ENCODE measurements around the gene PLEKHA1. TPM values are rescaled to one million over a fixed set of nuclear protein-coding genes. Genes with fewer than 3 reads are reported as not detected.

PLEKHA1 gene
- total RNA-seq: 1 to 10 TPM; 7.0 to 8.7 TPM

GRCh38 chr10:122374237-122374858, at the start of gene PLEKHA1:
TSS of gene PLEKHA1 (plus strand) at chr10:122374708. CDS start at chr10:122393201, 18,493 bp downstream.
- H3K9me3 Mint-ChIP-seq: no peaks in the 10 kb centered on the region
- H3K36me3 Mint-ChIP-seq: peaks cover under 1 to 5% of the 10 kb centered on the region in 2 donors
- ATAC-seq (peak; percentile 85 to 90), DNase-seq (ENCODE audit: low spot score in 2 of 2) (peak; percentile 91 to 93)
- peak within 1 kb of the TSS; percentile 91 to 98 for H3K27ac Mint-ChIP-seq

GRCh38 chr10:122325235-122325634, 49.3 kb upstream of the PLEKHA1 start:
- DNase-seq (ENCODE audit: low spot score in 2 of 2) (no peak), ATAC-seq (no peak)
- Mint-ChIP-seq H3K9me3 (peaks cover 0 to 5% of the 10 kb centered on the region in 2 donors), H3K27ac (no peak overlapping the region), H3K36me3 (peaks cover 0 to 7% of the 10 kb centered on the region in 2 donors)

DNA sequence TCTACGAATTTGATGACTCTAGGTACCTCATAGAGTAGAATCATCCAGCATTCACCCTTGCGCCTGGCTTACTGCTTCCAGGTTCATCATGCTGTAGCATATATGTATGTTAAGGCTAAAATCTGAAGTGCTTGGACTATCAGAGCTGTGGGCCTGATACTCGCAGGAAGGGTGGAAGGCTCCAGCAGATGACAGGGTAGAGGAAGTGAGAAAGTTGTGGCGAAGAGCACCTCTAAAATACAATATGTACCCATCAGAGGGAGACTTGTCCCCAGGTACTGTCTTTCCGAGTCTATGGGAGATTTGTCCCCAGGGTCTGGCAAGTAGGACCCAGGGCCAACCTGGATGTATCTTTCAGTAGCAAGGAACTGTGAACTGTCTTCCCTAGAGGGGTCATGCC, 48.1 kb upstream of the PLEKHA1 start:
- peaks cover 0 to 5% of the 10 kb centered on the region in 2 donors for H3K9me3 Mint-ChIP-seq
- H3K27ac Mint-ChIP-seq: no peak overlapping the region
- ATAC-seq (no peak), DNase-seq (ENCODE audit: low spot score in 2 of 2) (no peak)
- peaks cover 0 to 3% of the 10 kb centered on the region in 2 donors for H3K36me3 Mint-ChIP-seq

DNA sequence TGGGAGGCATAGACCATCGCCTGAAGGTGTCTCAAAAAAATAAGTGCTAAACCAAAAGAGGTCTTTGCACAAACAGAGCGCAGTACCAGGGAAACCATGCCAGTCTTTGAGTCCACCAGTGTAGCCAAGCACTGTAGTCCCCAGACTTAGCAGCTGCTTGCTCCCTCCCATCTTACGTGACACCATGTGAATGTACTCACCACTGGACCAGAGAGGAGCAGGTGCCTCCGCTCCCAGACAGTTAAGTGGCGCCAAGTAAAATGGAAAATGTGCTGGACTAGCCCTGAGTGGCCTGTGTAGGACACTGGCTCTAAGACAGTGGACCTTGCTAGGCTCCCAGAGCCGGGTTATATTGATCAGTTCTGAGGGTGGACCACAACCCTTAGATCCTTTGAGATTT, 47.7 kb upstream of the PLEKHA1 start:
- ATAC-seq: no peak
- Mint-ChIP-seq H3K9me3 (peaks cover 0 to 5% of the 10 kb centered on the region in 2 donors), H3K36me3 (no peaks in the 10 kb centered on the region), H3K27ac (no peak overlapping the region)
- no peak for DNase-seq (ENCODE audit: low spot score in 2 of 2)

- H3K27ac Mint-ChIP-seq: no peak overlapping the region
- DNase-seq (ENCODE audit: low spot score in 2 of 2) (no peak), ATAC-seq (no peak)
- H3K36me3 Mint-ChIP-seq: no peaks in the 10 kb centered on the region
- H3K9me3 Mint-ChIP-seq: peaks cover 0 to 5% of the 10 kb centered on the region in 2 donors
Observed at GRCh38 chr10:122327237-122328206, 47.0 kb upstream of the PLEKHA1 start.

- DNase-seq (ENCODE audit: low spot score in 2 of 2) (no peak), ATAC-seq (no peak)
- Mint-ChIP-seq H3K36me3 (no peaks in the 10 kb centered on the region), H3K27ac (no peak overlapping the region), H3K9me3 (peaks cover 0 to 5% of the 10 kb centered on the region in 2 donors)
Observed at GRCh38 chr10:122328676-122329075, 45.8 kb upstream of the PLEKHA1 start.

DNA sequence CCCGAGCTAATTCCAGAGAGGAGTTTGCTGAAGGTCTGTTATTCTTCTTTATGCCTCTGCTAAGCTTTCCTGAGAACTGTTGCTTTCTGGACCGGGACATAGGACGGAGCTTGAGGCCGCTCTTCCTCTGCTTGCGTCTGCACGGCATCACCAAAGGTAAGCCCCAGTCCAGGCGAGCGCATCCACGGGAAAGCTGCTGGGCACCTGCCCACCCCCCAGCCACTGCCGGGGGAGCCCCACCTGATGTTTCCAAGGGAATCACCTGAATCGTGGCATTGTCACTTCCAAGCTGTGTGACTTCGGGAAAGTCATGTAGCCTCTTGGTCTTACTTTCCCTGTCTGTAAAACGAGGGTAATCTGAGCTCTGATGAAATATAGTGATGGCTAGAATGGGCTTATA, 45.1 kb upstream of the PLEKHA1 start:
- Mint-ChIP-seq H3K27ac (no peak overlapping the region), H3K9me3 (peaks cover 0 to 5% of the 10 kb centered on the region in 2 donors)

DNA sequence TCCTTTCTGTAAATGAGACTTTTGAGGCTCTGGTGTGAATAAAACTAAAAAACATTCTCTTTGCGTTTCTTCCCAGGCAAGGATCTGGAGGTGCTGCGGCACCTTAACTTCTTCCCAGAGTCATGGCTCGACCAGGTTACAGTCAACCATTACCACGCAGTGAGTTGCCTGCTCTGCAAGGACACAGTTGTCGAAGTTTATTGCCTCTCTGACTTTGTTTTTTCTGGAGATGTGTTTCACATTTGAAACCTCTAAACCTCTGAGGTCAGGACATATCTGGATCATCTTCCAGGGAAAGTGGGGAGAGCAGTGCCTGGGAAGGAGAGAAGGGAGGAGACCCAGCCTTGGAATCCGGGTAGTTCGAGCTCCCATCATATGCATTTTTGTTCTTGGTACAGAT, 43.4 kb upstream of the PLEKHA1 start:
- H3K36me3 Mint-ChIP-seq: no peaks in the 10 kb centered on the region
- ATAC-seq (no peak), DNase-seq (ENCODE audit: low spot score in 2 of 2) (no peak)
- H3K27ac Mint-ChIP-seq: no peak overlapping the region
- H3K9me3 Mint-ChIP-seq: no peaks in the 10 kb centered on the region

More for the DNA sequence above, 45.1 kb upstream of the PLEKHA1 start:
- DNase-seq (ENCODE audit: low spot score in 2 of 2) (no peak), ATAC-seq (no peak)
- no peaks in the 10 kb centered on the region for H3K36me3 Mint-ChIP-seq

DNA sequence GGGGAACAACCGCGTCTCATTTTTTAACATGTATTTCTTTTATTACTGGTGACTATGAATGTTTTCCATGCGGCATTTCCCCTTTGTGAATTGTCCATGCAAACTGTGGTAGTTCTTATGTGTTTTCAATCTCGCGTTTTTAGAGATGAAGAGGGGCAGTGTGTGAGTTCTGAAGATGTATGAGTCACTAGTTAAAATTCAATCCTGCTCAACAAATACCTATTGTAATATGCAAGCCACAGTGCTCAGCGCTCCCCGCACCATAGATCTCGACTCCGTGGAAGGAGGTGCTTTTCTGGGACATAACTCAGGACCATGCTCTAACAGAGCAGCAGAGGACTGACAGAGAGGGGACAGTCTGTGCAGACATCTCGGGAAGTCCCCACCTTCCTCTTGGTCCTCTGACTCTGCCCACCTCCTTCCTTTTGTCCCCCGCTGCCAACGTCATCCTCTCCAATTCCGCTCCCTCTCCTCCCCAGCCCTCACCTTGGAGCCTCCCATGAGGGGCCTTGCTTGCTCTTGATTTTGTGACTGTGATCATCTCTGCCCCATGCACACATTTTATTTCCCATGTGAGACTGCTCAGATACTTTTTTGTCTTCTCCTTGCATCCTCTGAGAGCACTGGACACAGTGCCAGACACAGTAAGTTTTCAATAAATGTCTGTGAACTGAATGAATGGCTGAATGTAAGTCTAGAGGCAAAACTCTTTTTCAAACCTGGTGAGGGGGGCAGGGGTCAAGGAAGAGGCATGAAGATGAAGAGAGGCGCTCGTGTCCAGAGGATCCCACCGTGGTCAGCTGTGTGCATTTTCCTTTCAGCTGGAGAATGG, 42.7 kb upstream of the PLEKHA1 start:
- no peaks in the 10 kb centered on the region for H3K36me3 Mint-ChIP-seq
- H3K27ac Mint-ChIP-seq: no peak overlapping the region
- H3K9me3 Mint-ChIP-seq: no peaks in the 10 kb centered on the region
- DNase-seq (ENCODE audit: low spot score in 2 of 2) (no peak), ATAC-seq (no peak)

DNA sequence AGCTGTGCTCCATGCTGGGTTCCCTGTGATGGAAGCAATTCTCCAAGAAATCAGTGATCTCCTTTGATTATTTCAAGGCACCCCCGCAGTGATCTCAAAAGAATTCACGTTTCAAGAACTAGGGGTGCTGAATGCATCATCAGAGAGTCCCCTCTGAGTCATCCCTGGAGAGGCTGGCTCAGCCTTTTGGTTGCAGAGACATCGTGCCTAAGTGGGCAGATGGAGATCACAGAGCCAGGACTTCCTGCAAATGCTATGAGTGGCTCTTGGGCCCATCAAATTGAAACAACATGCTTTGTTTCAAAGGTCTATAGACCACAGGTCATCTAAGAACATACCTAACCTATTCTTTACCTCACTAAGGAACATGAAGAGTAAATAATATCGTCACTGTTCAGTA, 41.5 kb upstream of the PLEKHA1 start:
- Mint-ChIP-seq H3K9me3 (no peaks in the 10 kb centered on the region), H3K27ac (no peak overlapping the region), H3K36me3 (no peaks in the 10 kb centered on the region)
- peak; percentile 97 to 99 for ATAC-seq
- peak in 1 of 2 donors; percentile 27 for DNase-seq (ENCODE audit: low spot score in 2 of 2)

DNA sequence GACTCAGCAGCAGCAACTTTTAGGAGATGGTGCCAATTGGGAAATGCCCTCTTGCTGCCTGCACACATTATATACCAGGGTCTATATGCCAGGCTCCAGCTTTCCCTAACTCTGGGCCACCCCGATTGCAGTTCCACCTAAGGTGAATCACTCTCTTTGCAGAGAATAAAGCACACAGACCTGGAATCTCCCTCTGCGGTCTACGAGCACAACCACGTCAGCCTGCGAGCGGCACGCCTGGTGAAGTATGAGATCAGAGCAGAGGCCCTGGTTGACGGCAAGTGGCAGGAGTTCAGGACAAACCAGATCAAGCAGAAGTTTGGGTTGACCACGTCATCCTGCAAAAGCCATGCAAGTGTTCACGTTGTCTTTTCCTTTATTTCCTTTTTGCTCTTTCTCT, 38.2 kb upstream of the PLEKHA1 start:
- Mint-ChIP-seq H3K27ac (no peak overlapping the region), H3K36me3 (no peaks in the 10 kb centered on the region), H3K9me3 (no peaks in the 10 kb centered on the region)
- DNase-seq (ENCODE audit: low spot score in 2 of 2) (no peak), ATAC-seq (no peak)

DNA sequence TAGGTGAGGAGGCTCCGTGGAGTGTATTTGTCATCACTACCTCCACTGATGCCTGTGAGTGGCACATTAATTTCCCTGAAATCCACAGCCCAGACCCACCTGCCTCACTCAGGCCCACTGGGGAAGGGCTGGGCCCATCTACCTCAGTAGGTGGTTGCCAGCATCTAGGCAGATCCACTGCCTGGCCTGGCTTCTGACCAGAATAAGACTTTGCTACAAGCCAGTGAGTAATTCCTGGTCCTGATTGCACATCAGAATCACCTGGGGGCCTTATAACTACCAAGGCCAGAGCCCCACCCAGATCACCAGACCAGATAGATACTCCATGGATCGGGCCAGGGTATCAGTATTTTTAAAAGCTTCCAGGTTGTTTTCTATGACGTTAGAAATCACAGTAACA, 37.5 kb upstream of the PLEKHA1 start:
- no peak overlapping the region for H3K27ac Mint-ChIP-seq
- no peaks in the 10 kb centered on the region for H3K36me3 Mint-ChIP-seq
- no peaks in the 10 kb centered on the region for H3K9me3 Mint-ChIP-seq
- DNase-seq (ENCODE audit: low spot score in 2 of 2): no peak
- ATAC-seq: no peak

GRCh38 chr10:122338609-122339441, 35.7 kb upstream of the PLEKHA1 start:
- Mint-ChIP-seq H3K36me3 (no peaks in the 10 kb centered on the region), H3K27ac (no peak overlapping the region)

GRCh38 chr10:122341141-122341810, 33.2 kb upstream of the PLEKHA1 start:
- no peaks in the 10 kb centered on the region for H3K36me3 Mint-ChIP-seq

More at GRCh38 chr10:122338609-122339441, 35.7 kb upstream of the PLEKHA1 start:
- ATAC-seq (no peak), DNase-seq (ENCODE audit: low spot score in 2 of 2) (no peak)
- no peaks in the 10 kb centered on the region for H3K9me3 Mint-ChIP-seq

DNA sequence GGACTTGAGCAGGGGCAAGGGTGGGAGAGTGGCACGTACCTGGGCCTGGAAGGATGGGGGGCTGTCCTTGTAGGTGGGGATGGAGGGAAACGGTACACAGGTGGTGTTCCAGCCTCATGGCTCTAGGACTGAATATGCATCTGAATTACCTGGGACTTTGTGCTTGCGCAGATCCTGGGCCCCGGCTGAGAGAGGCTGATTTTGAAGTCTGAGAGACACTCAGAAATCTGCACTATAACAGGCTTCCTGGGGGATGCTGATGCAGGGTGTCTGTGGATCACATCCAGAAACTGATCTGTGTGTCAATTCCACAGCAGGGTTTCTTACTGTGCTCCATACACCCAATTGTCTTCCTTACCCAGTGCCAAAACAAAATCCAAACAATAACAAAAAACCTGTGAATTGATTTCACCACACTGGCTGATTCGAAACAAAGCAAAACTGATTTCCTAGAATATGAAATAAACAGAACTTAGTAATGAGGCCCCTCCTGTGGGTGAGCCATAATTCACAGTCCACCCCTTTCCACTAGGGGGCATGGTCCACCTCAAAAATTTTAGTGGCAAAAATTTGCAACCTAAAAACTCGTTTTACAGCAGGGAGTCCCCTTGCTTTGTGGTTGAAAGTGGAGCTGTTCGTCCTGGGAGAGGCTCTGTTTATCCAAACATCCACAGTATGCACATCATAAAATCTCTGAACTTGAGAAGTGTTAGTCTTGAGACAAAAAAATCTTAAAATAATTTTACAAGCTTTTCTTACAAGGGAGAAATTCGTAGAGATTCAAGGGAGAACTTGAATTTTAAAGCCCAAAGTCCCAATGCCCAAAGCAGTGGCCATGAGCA, 32.0 kb upstream of the PLEKHA1 start:
- Mint-ChIP-seq H3K9me3 (no peaks in the 10 kb centered on the region), H3K27ac (no peak overlapping the region), H3K36me3 (no peaks in the 10 kb centered on the region)
- peak; percentile 59 to 64 for ATAC-seq
- peak in 1 of 2 donors; percentile 55 for DNase-seq (ENCODE audit: low spot score in 2 of 2)

More at GRCh38 chr10:122341141-122341810, 33.2 kb upstream of the PLEKHA1 start:
- ATAC-seq (no peak), DNase-seq (ENCODE audit: low spot score in 2 of 2) (no peak)
- no peaks in the 10 kb centered on the region for H3K9me3 Mint-ChIP-seq
- no peak overlapping the region for H3K27ac Mint-ChIP-seq

Measured in activated naive CD4-positive, alpha-beta T cell treated with anti-CD3 and anti-CD28 coated beads, Interleukin-2, amount 50 U/mL, for 72 hours (primary cell).